NCI-H1105 (cell line): ENCODE data around the gene VIL1.

Source experiments
- DNase-seq: peaks from one replicate; lab custom pipeline; 2025; lab: John Stamatoyannopoulos, UW

The VIL1 gene

GRCh38 chr2:218418717-218419458 is at the start of gene VIL1:
VIL1 (plus strand) TSS chr2:218419123; CDS start chr2:218423779, 4,656 bp downstream.
- no peak for DNase-seq

- DNase-seq = peak; percentile 12
Observed at GRCh38 chr2:218369330-218369729, 49.6 kb upstream of the VIL1 start.

DNA sequence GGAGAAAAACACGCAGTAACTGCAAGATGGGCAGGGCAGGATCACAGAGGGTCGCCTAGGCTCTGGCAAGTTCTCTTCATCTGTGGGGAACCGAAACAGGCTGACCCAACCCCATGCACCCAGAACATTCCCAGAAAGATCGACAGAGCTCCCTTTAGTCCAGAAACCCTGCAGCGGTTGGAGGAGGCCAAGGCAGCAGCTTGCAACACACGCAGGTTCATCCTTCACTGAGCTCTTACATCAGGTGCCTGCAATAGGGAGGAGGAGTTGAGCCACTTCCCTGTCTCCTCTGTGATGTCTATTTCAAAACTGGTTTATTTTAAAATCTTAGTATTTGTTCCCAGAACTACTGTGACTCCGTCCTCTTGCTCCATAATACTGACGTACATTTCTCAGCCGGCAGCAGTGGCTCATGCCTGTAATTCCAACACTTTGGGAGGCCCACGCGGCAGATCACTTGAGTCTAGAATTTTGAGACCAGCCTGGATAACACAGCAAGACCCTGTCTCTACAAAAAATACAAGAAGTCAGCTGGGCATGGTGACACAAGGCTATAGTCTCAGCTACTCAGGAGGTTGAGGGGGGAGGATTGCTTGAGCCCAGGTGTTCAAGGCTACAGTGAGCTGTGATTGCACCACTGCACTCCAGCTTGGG is 48.4 kb upstream of the VIL1 start:
- no peak for DNase-seq

DNA sequence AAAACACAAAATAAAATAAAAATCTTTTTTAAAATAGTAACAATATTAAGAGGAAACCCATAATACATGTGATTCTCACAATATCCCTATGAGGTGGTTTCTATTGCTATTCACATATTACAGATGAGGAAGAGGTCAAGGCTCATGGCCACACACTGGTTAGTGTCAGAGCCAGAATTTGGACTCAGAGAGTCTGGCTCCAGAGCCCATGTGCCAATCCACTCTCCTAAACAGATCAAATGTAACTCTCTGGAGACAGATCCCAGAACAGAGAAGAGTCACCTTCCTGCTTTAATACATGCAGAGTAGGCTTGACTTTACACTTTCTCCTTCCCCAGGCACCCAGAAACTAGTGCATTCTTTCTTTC is 47.0 kb upstream of the VIL1 start:
- no peak for DNase-seq

DNA sequence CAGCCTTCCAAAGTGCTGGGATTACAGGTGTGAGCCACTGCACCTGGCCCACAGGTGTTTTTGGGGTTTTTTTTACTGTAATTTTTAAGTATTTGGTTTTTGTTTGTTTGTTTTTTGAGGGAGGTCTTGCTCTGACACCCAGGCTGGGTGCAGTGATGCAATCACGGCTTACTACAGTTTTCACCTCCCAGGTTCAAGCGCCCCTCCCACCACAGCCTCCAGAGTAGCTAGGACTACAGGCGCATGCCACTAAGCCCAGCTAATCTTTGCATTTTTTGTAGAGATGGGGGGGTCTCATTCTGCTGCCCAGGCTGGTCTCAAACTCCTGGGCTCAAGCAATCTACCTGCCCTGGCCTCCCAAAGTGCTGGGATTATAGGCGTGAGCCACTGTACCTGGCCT is 44.1 kb upstream of the VIL1 start:
- no peak for DNase-seq

- DNase-seq = no peak
Observed at GRCh38 chr2:218375212-218375611, 43.7 kb upstream of the VIL1 start.

DNA sequence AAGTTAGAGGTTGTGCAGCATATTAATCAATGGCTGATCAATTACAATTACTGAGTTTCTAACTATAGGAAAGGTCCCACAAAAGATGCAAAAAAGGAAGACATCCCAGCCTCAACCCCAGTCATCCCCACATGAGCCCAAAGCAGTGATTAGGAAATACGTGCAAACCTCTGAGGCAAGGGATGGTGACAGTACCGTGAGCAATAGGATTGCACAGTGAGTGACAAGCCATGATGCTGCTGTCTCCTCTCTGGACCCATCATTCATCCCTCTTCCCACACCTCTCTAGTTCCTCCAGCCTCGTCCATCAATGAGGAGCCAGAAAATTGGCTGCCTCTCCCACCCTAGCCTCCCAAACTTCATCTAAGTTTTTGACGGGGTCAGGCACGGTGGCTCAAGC is 40.9 kb upstream of the VIL1 start:
- DNase-seq = no peak

- no peak for DNase-seq
Observed at GRCh38 chr2:218381916-218382366, 37.0 kb upstream of the VIL1 start, which contains the start of gene SLC11A1. SLC11A1 (plus strand) TSS chr2:218382273; CDS start chr2:218382369, 96 bp downstream.

- DNase-seq = no peak
Observed at GRCh38 chr2:218382785-218383184, 36.1 kb upstream of the VIL1 start.

- no peak for DNase-seq
Observed at GRCh38 chr2:218383892-218384519, 34.9 kb upstream of the VIL1 start.

GRCh38 chr2:218384975-218385374 is 33.9 kb upstream of the VIL1 start:
- DNase-seq = no peak

DNA sequence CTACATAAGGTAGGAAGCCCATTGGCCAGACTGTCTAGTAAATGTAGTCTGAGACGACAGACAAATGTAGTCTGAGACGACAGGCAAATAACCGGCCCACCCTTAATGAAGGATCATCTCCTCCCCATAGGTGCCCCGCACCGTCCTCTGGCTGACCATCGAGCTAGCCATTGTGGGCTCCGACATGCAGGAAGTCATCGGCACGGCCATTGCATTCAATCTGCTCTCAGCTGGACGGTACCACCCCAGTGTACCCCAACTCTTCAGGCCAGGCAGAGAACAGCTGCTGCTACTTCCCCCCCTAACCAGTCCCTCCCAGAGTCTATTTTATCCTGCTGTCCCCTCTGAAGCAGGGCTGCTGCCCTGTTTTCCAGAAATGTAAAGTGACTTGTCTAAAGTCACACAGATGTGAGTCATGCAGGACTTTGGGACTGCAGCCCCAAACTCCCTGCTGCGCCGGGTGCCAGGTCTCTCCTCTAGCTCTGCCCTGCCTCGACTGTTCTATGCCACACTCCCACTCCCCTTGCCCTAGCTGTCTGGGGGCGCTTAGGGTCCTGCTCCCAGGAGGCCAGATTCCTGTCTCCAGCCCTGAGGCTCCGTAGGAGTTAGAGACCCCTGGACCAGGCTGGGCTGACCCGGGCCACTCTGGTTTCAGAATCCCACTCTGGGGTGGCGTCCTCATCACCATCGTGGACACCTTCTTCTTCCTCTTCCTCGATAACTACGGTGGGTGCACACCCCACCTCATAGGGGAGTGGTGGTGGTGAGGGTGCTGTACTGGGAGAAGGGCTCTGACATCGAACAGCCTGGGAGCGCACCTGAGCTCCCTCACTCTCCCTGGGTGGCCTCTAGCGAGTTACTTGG is 32.2 kb upstream of the VIL1 start:
- no peak for DNase-seq

DNA sequence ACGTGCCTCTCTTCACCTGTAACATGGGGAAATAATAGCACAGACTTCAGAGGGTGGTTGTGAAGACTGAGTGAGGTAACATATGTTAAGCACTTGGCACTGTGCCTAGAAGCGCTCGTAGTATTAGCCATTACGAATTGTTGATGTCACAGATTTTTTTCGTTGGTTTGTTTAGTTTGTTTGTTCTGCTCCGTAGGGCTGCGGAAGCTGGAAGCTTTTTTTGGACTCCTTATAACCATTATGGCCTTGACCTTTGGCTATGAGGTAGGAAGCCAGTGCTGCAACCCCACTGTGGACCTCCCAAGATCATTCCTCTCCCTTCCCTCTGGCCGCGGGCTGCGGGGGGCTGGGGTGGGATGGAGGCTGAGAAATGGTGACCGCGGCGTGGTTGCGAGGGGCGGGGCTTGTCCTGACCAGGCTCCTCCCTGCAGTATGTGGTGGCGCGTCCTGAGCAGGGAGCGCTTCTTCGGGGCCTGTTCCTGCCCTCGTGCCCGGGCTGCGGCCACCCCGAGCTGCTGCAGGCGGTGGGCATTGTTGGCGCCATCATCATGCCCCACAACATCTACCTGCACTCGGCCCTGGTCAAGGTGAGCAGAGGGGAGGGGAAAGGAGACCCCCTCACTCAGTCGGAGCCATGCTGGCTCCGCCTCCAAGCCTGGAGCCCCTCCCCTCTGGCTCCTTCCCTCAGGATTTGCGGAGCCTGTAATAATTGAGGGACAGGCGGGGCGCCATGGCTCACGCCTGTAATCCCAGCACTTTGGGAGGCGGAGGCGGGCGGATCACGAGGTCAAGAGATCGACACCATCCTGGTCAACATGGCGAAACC is 31.3 kb upstream of the VIL1 start:
- peak; percentile 62 for DNase-seq

GRCh38 chr2:218389333-218390150 is 29.4 kb upstream of the VIL1 start:
- DNase-seq = no peak

- DNase-seq = no peak
Observed at GRCh38 chr2:218391202-218391601, 27.7 kb upstream of the VIL1 start.

- DNase-seq = no peak
Observed at GRCh38 chr2:218392459-218392858, 26.5 kb upstream of the VIL1 start.

DNA sequence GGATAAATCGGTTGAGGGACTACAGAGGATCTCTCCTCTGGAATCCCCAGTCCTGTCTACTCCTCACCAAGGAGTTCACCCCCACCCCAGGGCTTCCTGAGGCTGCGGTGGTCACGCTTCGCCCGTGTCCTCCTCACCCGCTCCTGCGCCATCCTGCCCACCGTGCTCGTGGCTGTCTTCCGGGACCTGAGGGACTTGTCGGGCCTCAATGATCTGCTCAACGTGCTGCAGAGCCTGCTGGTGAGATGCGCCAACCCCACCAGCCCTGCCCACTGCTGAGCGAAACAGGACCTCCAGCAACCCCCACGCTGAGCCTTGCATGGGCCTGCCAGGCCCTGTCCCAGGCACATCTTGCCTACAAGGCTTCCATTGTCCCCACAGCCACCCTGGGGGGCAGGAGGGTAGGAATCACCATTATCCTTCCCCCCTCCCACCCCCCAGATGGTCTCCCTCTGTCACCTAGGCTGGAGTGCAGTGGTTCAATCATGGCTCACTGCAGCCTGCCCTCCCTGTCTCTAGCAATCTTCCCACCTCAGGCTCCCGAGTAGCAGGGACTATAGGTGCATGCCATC is 25.9 kb upstream of the VIL1 start:
- DNase-seq = no peak

DNA sequence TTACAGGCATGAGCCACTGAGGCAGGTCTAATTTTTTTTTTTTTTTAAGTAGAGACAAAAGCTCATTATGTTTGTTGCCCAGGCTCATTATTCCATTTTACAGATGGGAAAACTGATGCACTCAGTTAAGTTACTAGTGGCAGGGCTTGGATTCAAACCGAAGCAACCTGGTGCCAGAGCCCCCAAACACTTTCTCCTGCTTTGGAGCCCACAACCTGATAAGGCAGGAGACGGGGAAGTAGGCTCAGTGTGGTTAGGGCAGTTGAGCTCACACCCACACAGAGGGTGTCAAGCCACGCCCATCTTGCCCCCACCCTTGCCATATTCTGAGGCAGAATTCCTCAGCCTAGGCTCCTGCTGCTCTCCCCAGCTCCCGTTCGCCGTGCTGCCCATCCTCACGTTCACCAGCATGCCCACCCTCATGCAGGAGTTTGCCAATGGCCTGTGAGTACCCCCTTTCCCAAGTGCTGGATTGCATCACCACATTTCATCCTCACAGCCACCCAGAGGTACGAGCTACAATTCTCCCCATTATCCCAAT is 25.1 kb upstream of the VIL1 start:
- DNase-seq = no peak

DNA sequence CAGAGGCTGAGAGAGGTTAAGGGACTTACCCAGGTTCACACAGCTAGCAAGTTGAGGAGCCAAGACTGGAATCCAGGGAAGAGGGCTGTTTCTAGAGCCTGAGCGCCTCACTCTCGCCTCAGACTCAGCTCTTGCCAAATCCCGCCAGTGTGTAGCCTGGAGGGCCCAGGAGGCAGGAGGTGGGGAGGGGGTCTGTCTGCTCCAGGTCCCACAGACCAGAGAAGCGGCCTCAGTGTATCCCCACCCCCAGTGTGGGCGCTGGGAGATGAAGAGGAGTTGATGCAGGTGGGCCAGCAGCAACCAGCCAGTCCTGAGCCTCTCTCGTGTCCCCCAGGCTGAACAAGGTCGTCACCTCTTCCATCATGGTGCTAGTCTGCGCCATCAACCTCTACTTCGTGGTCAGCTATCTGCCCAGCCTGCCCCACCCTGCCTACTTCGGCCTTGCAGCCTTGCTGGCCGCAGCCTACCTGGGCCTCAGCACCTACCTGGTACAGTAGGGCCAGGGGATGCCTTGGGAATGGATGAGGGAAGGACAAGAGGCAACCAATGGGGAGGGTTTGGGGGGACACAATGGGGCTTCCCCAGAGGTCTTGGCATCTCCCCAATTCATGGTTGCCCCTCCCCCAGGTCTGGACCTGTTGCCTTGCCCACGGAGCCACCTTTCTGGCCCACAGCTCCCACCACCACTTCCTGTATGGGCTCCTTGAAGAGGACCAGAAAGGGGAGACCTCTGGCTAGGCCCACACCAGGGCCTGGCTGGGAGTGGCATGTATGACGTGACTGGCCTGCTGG is 24.4 kb upstream of the VIL1 start:
- no peak for DNase-seq
